T-helper 2 cell treated with Interferon-gamma antibody and Interleukin-4, amounts not matched to agents 5 μg/mL and 100 μg/mL, for 36 hours (primary cell): ENCODE measurements around the gene RMI2.

ENCODE experiments used
- DNase-seq: peaks from one replicate; pipeline ENCODE4 v3.0.0; 2021; ENCODE audit warnings: low spot score
- H3K27ac Mint-ChIP-seq: one replicate; pipeline ENCODE4 v1.8.0; 2021; ENCODE audit warnings: mild to moderate bottlenecking, mixed read lengths
- H3K27me3 Mint-ChIP-seq: one replicate; pipeline ENCODE4 v1.8.0; 2021; ENCODE audit warnings: low read depth, mixed read lengths
- H3K36me3 Mint-ChIP-seq: one replicate; pipeline ENCODE4 v1.8.0; 2021; ENCODE audit warnings: low read depth, mixed read lengths
- H3K4me1 Mint-ChIP-seq: one replicate; pipeline ENCODE4 v1.8.0; 2021; ENCODE audit warnings: low read depth, mixed read lengths
- H3K4me3 Mint-ChIP-seq: one replicate; pipeline ENCODE4 v1.8.0; 2022; ENCODE audit warnings: mild to moderate bottlenecking, moderate library complexity, mixed read lengths
- H3K9me3 Mint-ChIP-seq: one replicate; pipeline ENCODE4 v1.8.0; 2021; ENCODE audit warnings: mixed read lengths

Gene RMI2

DNA sequence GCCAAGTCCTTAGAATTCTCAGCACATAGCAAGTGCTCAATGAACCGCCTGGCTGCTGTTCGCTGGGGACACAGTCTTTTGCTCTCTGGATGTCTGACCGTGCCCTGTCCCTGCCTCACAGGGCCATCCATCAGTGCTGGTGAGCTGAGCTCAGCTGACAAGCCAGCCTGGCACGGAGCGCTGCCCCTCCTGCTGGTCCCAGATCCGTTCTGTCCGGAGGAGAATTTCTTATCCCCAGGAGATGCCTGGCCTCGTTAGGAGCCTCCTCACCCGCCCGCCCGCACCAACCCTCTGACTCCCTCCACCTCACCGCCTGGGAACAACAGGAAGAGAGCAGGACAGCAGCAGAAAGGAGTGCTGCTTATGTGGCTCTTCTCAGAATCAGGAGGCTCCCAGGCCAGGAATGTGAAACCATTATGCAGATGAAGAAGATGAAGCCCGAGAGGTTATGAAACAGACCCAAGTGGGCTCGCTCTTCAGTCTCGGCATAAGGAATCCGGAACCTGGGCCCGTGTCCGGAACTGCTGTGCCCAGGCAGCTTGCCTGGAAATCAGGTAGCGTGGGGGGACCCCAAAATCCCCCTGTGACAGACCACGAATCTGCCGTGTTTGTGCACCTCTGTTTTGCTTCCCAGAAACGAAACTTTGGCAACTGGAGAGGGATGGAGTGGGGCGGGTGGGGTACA, 28.8 kb upstream of the RMI2 start:
- Mint-ChIP-seq H3K27ac (peak overlapping the region; percentile 49), H3K36me3 (no peaks in the 10 kb centered on the region), H3K4me3 (no peak overlapping the region), H3K4me1 (peaks cover 27% of the 10 kb centered on the region), H3K27me3 (no peaks in the 10 kb centered on the region), H3K9me3 (no peaks in the 10 kb centered on the region)
- DNase-seq: no peak

- Mint-ChIP-seq H3K4me3 (no peak overlapping the region), H3K27ac (no peak overlapping the region), H3K4me1 (peaks cover 10% of the 10 kb centered on the region), H3K27me3 (no peaks in the 10 kb centered on the region), H3K9me3 (no peaks in the 10 kb centered on the region), H3K36me3 (no peaks in the 10 kb centered on the region)
- no peak for DNase-seq
Observed at GRCh38 chr16:11318817-11319216, 26.4 kb upstream of the RMI2 start.

DNA sequence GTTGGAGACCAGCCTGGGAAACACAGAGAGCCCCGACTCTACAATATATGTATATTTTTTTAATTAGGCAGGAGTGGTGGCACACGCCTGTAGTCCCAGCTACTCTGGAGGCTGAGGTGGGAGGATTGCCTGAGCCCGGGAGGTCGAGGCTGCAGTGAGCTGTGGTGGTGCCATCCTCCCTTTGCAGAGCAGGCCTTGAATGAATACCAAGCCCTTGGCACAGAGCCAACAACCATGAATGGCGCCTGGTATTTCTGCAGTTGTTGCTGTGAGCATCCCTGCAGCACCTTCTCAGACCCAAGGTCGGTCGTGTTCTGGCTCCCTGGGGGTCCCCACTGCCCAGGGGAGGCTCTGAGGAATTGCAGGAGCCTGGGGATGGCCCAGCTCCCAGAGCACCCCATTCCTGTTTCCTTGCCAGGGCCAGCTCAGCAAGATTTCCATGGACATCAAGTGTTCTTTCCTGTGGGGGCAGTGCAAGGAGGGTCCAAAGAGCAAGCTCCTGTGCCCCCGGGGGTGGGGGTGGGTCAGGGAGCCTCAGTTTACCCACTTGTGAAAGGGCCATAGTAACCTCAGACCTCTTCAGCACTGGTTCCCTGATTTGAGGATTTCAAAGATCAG, 25.6 kb upstream of the RMI2 start:
- H3K9me3 Mint-ChIP-seq: no peaks in the 10 kb centered on the region
- H3K36me3 Mint-ChIP-seq: no peaks in the 10 kb centered on the region
- H3K4me1 Mint-ChIP-seq: peaks cover 7% of the 10 kb centered on the region

DNA sequence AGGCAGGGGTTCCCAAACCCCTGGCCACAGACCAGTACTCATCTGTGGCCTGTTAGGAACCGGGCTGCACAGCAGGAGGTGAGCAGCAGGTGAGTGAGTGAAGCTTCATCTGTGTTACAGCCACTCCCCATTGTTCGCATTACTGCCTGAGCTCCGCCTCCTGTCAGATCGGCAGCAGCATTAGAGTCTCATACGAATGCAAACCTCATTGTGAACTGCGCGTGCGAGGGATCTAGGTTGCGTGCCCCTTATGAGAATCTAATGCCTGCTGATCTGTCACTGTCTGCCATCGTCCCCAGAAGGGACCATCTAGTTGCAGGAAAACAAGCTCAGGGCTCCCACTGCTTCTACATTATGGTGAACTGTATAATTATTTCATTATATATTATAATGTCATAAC, 25.1 kb upstream of the RMI2 start:
- DNase-seq: no peak
- H3K27ac Mint-ChIP-seq: no peak overlapping the region
- H3K36me3 Mint-ChIP-seq: no peaks in the 10 kb centered on the region
- H3K4me3 Mint-ChIP-seq: no peak overlapping the region
- no peaks in the 10 kb centered on the region for H3K27me3 Mint-ChIP-seq
- peaks cover 9% of the 10 kb centered on the region for H3K4me1 Mint-ChIP-seq
- no peaks in the 10 kb centered on the region for H3K9me3 Mint-ChIP-seq

More for the DNA sequence above, 25.6 kb upstream of the RMI2 start:
- no peaks in the 10 kb centered on the region for H3K27me3 Mint-ChIP-seq
- DNase-seq: no peak
- H3K27ac Mint-ChIP-seq: no peak overlapping the region
- no peak overlapping the region for H3K4me3 Mint-ChIP-seq

- H3K4me1 Mint-ChIP-seq: peaks cover 20% of the 10 kb centered on the region
Observed at GRCh38 chr16:11321662-11322061, 23.6 kb upstream of the RMI2 start.

GRCh38 chr16:11322823-11323222, 22.4 kb upstream of the RMI2 start:
- H3K9me3 Mint-ChIP-seq: peaks cover 3% of the 10 kb centered on the region

More at GRCh38 chr16:11321662-11322061, 23.6 kb upstream of the RMI2 start:
- H3K9me3 Mint-ChIP-seq: no peaks in the 10 kb centered on the region
- no peak overlapping the region for H3K27ac Mint-ChIP-seq
- H3K4me3 Mint-ChIP-seq: no peak overlapping the region
- no peaks in the 10 kb centered on the region for H3K36me3 Mint-ChIP-seq
- DNase-seq: no peak
- no peaks in the 10 kb centered on the region for H3K27me3 Mint-ChIP-seq

DNA sequence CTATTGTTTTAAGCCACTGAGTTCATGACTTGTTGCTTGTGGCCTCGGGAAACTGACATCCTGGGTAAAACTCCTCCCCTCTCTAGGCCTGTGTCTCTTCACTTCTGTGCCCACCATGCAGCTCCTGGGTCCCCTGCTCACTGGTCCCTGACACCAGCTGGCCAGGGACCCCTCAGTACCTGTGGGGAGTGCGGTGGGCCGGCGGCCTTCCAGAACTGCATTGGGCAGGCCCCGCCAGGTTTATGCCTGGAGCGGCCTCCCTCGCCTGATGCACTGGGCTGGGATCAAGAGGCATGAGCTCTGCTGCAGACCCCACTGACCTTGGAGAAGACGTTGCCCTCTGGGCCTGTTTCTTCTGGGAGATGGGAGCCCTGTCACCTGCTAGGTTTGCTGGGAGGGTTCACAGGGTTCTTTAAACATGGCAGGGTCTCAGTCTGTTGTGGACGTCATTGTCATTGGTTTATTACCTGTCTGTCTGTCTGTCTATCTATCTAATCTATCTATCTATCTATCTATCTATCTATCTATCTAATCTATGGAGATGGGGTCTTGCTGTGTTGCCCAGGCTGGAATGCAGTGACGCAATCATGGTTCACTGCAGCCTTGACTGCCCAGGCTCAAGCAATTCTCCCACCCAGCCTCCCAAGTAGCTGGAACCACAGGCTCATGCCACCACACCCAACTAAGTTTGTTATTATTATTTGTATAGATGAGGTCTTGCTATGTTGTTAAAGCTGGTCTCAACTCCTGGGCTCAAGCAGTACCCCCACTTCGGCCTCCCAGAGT, 21.5 kb upstream of the RMI2 start:
- H3K27me3 Mint-ChIP-seq: no peaks in the 10 kb centered on the region
- H3K4me1 Mint-ChIP-seq: peaks cover 35% of the 10 kb centered on the region
- H3K4me3 Mint-ChIP-seq: no peak overlapping the region
- peaks cover 3% of the 10 kb centered on the region for H3K9me3 Mint-ChIP-seq
- no peak overlapping the region for H3K27ac Mint-ChIP-seq
- no peak for DNase-seq
- peaks cover 4% of the 10 kb centered on the region for H3K36me3 Mint-ChIP-seq

More at GRCh38 chr16:11322823-11323222, 22.4 kb upstream of the RMI2 start:
- H3K4me3 Mint-ChIP-seq: no peak overlapping the region
- H3K27ac Mint-ChIP-seq: no peak overlapping the region
- H3K27me3 Mint-ChIP-seq: no peaks in the 10 kb centered on the region
- DNase-seq: no peak
- peaks cover 4% of the 10 kb centered on the region for H3K36me3 Mint-ChIP-seq
- peaks cover 26% of the 10 kb centered on the region for H3K4me1 Mint-ChIP-seq

DNA sequence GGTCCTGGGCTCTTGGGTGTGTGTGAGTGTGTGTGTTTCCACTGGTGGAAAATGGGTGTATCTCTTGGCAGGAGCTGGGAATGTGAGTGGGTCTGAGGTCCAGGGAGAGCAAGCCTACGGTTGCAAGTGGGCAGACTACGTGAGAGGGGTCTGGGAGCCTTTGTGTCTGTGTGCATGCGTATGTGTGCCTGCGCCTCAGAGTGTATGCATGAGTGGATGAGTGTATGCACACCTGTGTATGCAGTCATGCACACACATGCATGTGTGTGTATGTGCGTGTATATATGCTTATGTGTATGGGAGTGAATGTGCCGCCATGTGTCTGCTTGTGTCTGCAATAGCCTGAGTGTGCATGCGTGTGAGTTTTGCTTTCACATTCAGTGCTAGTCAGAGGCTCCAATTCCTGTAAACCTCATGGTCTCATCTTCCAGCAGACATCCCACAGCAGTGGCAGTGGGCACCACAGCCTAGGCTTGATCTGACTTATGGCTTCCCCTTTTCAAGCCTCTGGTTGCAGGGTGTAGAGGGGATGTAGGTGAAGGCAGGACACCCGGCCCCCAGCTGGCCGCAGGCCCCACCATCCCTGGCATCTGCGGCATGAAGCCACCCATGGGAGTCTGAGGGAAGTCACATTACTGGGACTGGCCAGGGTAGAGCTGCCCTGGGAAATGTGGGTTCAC, 19.7 kb upstream of the RMI2 start:
- Mint-ChIP-seq H3K36me3 (peaks cover 4% of the 10 kb centered on the region), H3K4me3 (no peak overlapping the region), H3K27ac (peak overlapping the region; percentile 22), H3K9me3 (peaks cover 3% of the 10 kb centered on the region), H3K27me3 (no peaks in the 10 kb centered on the region), H3K4me1 (peaks cover 42% of the 10 kb centered on the region)
- no peak for DNase-seq

GRCh38 chr16:11326084-11326736, 19.0 kb upstream of the RMI2 start:
- H3K4me3 Mint-ChIP-seq: no peak overlapping the region
- H3K4me1 Mint-ChIP-seq: peaks cover 42% of the 10 kb centered on the region
- peaks cover 4% of the 10 kb centered on the region for H3K36me3 Mint-ChIP-seq
- DNase-seq: no peak
- peaks cover 3% of the 10 kb centered on the region for H3K9me3 Mint-ChIP-seq
- H3K27me3 Mint-ChIP-seq: no peaks in the 10 kb centered on the region
- H3K27ac Mint-ChIP-seq: no peak overlapping the region

DNA sequence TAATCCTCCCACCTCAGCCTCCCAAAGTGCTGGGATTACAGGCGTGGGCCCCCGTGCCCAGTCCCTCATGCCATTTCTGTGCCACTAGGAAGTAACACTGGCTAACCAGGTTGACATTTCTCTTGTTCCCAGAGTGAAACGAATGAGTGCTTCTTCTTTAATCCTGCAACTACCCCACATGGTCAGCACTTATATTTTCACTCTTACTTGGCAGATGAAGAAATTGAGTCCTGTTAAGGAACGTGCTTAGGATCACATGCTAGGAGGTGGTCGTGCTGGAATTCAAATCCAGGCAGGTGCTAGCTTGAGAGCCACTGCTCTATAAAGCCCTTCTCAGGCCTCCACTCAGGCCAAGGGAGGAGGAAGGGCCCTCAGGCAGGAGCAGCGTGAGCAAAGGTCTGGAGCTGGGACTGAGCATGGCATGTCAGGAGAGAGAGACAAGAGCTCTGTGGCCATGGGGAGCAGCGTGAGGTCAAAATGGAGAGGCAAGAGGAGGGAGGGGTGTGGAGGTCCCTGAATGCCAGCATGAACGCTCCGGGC, 18.5 kb upstream of the RMI2 start:
- DNase-seq: no peak
- Mint-ChIP-seq H3K4me3 (peak overlapping the region; percentile 44), H3K36me3 (peaks cover 4% of the 10 kb centered on the region), H3K27me3 (no peaks in the 10 kb centered on the region), H3K4me1 (peaks cover 42% of the 10 kb centered on the region), H3K27ac (peak overlapping the region; percentile 42), H3K9me3 (peaks cover 3% of the 10 kb centered on the region)

DNA sequence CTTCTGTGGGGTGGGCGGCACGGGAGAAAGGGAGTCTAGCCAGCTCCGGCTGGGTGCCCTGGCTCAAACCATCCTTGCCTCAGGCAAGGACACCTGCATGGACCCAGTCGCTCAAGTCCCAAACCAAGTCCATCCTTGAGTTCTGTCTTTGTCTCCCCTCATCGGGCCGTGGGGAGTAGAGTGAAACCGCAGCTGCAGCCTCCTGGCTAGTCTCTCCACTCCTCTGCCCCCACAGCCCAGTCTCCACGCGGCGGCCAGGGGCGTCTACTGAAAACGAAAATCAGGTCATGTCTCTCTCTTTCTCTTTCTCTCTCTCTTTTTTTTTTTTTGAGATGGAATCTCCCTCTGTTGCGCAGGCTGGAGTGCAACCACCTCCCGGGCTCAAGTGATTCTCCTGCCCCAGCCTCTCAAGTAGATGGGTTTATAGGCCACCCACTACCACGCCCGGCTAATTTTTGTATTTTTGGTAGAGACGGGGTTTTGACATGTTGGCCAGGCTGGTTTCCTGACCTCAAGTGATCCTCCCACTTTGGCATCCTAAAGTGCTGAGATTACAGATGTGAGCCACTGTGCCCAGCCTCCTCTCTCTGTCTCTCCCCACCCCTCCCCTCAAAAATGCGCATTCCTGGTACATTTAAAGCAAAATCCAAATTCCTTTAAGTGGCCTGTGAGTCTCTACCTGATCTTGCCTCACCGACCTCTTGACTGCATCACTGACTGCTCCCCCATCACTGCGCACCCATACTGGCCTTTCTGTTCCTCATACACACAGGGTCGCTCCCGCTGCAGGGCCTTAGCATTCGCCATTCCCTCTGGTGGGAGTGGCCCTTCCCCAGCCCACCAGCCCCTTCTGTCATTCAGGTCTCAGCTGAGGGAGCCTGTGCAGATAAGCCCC, 17.7 kb upstream of the RMI2 start:
- peaks cover 3% of the 10 kb centered on the region for H3K9me3 Mint-ChIP-seq
- peak overlapping the region; percentile 42 for H3K27ac Mint-ChIP-seq
- DNase-seq: no peak
- H3K4me1 Mint-ChIP-seq: peaks cover 42% of the 10 kb centered on the region
- H3K27me3 Mint-ChIP-seq: no peaks in the 10 kb centered on the region
- peaks cover 4% of the 10 kb centered on the region for H3K36me3 Mint-ChIP-seq
- peak overlapping the region; percentile 76 for H3K4me3 Mint-ChIP-seq

- Mint-ChIP-seq H3K4me1 (peaks cover 42% of the 10 kb centered on the region), H3K4me3 (peak overlapping the region; percentile 76), H3K27me3 (no peaks in the 10 kb centered on the region), H3K27ac (peak overlapping the region; percentile 78), H3K9me3 (peaks cover 3% of the 10 kb centered on the region), H3K36me3 (peaks cover 4% of the 10 kb centered on the region)
- DNase-seq: peak; percentile 61
Observed at GRCh38 chr16:11328172-11329070, 16.8 kb upstream of the RMI2 start.
